GM12878 (cell line): ENCODE measurements around the gene HSPB7. TPM values are rescaled to one million over a fixed set of nuclear protein-coding genes. Genes with fewer than 3 reads are reported as not detected.

ENCODE experiments used
- ATAC-seq: fragments of 200-7000 bp; cut with Tn5 transposase; 3 replicates; pipeline ENCODE4 v1.9.1; 2020; ENCODE audit warnings: mild to moderate bottlenecking, moderate library complexity
- BruUV-seq: library from RNA; stranded (reverse); fragments of 400-500 nt; replicated peaks from 2 replicates; lab custom pipeline; 2021; lab: Mats Ljungman, UMichigan
- CTCF ChIA-PET: fragments of 300-600 bp; sonication (Branson Sonifier 250); formaldehyde crosslinking; extraction: SDS; loops from one replicate; lab custom pipeline; 2021; ENCODE audit warnings: inconsistent platforms; lab: Yijun Ruan, JAX
- POLR2A ChIA-PET: fragments of 350-600 bp; formaldehyde crosslinking; extraction: SDS; loops from one replicate; lab custom pipeline; 2021; ENCODE audit warnings: inconsistent platforms; lab: Charles Lee
- RAD21 ChIA-PET: fragments of 300-600 bp; sonication (Branson Sonifier 250); formaldehyde crosslinking; loops from one replicate; lab custom pipeline; 2023; ENCODE audit warnings: antibody characterized with exemption; ENCODE audit not compliant: unreplicated experiment; lab: Charles Lee
- SMC1A ChIA-PET: fragments of 300-600 bp; sonication (Branson Sonifier 250); formaldehyde crosslinking; loops from one replicate; lab custom pipeline; 2023; ENCODE audit not compliant: unreplicated experiment, uncharacterized antibody; lab: Charles Lee
- DNase-seq: peaks from one replicate; pipeline ENCODE4 v3.0.0-alpha.2; 2011; ENCODE audit warnings: low read depth, low spot score
- FAIRE-seq: peaks from 3 replicates; lab custom pipeline; 2011; peaks lifted over from hg19 to GRCh38; lab: Jason Lieb, UNC
- H2AFZ ChIP-seq: 2 replicates; pipeline ENCODE4 v1.6.0; 2011; ENCODE audit warnings: low read depth, low read length, control low read depth; ENCODE audit not compliant: control insufficient read depth
- H3K27ac ChIP-seq: 2 replicates; pipeline ENCODE4 v1.5.1; 2011; ENCODE audit warnings: control low read depth; ENCODE audit not compliant: control insufficient read depth, insufficient read depth
- H3K27me3 ChIP-seq, 2 experiments: replicated peaks in 1 of 2; 2 replicates each; pipeline versions ENCODE4 v1.6.0 to v1.6.1; 2011; ENCODE audit warnings: low read length in 1 of 2; ENCODE audit not compliant: control insufficient read depth in 2 of 2, insufficient read depth in 2 of 2
- H3K36me3 ChIP-seq, 2 experiments: 2 replicates each; pipeline ENCODE4 v1.5.1; 2011; ENCODE audit warnings: low read length in 1 of 2; ENCODE audit not compliant: control insufficient read depth in 2 of 2, insufficient read depth in 2 of 2
- H3K4me1 ChIP-seq: 2 replicates; pipeline ENCODE4 v1.6.1; 2011; ENCODE audit warnings: mild to moderate bottlenecking, low read length, moderate library complexity, mixed read lengths; ENCODE audit not compliant: control insufficient read depth, insufficient read depth
- H3K4me2 ChIP-seq: 2 replicates; pipeline ENCODE4 v1.6.0; 2011; ENCODE audit warnings: control low read depth; ENCODE audit not compliant: control insufficient read depth, insufficient read depth
- H3K4me3 ChIP-seq: fragments of 200-600 bp; sonication (generic); 2 replicates; pipeline ENCODE4 v1.5.1; 2016
- H3K79me2 ChIP-seq: 2 replicates; pipeline ENCODE4 v1.6.0; 2011; ENCODE audit warnings: low read length; ENCODE audit not compliant: control insufficient read depth, insufficient read depth
- H3K9ac ChIP-seq: 2 replicates; pipeline ENCODE4 v1.8.0; 2011; ENCODE audit warnings: low read length, control low read depth, mixed read lengths; ENCODE audit not compliant: control insufficient read depth, insufficient read depth
- H3K9me3 ChIP-seq: replicated peaks from 3 replicates; pipeline ENCODE4 v1.5.1; 2011; ENCODE audit warnings: mild to moderate bottlenecking, low read length; ENCODE audit not compliant: control insufficient read depth, insufficient read depth
- H4K20me1 ChIP-seq: 2 replicates; pipeline ENCODE4 v1.6.0; 2011; ENCODE audit not compliant: control insufficient read depth, insufficient read depth
- CBX5 ChIP-seq: sonication (generic); IDR thresholded peaks from 2 replicates; pipeline ENCODE4 v1.6.1; 2016; ENCODE audit warnings: low read depth, moderate library complexity, mild to moderate bottlenecking, inconsistent platforms
- FOXK2 ChIP-seq: fragments of 450-650 bp; IDR thresholded peaks from 2 replicates; pipeline ENCODE4 v1.6.1; 2017; ENCODE audit warnings: mild to moderate bottlenecking, moderate library complexity
- IKZF1 ChIP-seq: fragments of 450-650 bp; conservative IDR thresholded peaks from 2 replicates; pipeline ENCODE4 v1.6.1; 2017; ENCODE audit warnings: antibody characterized with exemption, mild to moderate bottlenecking
- IKZF2 ChIP-seq, 2 experiments: fragments of 450-650 bp; IDR thresholded peaks; 2 replicates each; pipeline ENCODE4 v1.6.1; 2017; ENCODE audit warnings: mild to moderate bottlenecking in 2 of 2, moderate library complexity in 2 of 2
- MAX ChIP-seq: IDR thresholded peaks from 2 replicates; pipeline ENCODE4 v1.6.1; 2012; ENCODE audit warnings: low read depth, low read length, improper control_type of control experiment
- NR2F1 ChIP-seq: fragments of 450-650 bp; conservative IDR thresholded peaks from 2 replicates; pipeline ENCODE4 v1.6.1; 2017; ENCODE audit warnings: mild to moderate bottlenecking
- NRF1 ChIP-seq: conservative IDR thresholded peaks from 2 replicates; pipeline ENCODE4 v1.6.1; 2011; ENCODE audit warnings: mild to moderate bottlenecking, low read depth, low read length, improper control_type of control experiment
- PBX3 ChIP-seq: IDR thresholded peaks from 2 replicates; pipeline ENCODE4 v1.6.1; 2011; ENCODE audit warnings: mild to moderate bottlenecking, low read depth, low read length, moderate library complexity; ENCODE audit not compliant: insufficient replicate concordance
- RAD21 ChIP-seq: IDR thresholded peaks from 2 replicates; pipeline ENCODE4 v1.6.1; 2011; ENCODE audit warnings: mild to moderate bottlenecking, low read depth, low read length, moderate library complexity; ENCODE audit not compliant: insufficient read depth
- RCOR1 ChIP-seq: conservative IDR thresholded peaks from 2 replicates; pipeline ENCODE4 v1.6.1; 2012; ENCODE audit warnings: low read depth, low read length, improper control_type of control experiment
- SMARCA5 ChIP-seq: fragments of 450-650 bp; IDR thresholded peaks from 2 replicates; pipeline ENCODE4 v1.6.1; 2017; ENCODE audit warnings: mild to moderate bottlenecking
- SREBF1 ChIP-seq: IDR thresholded peaks from 2 replicates; pipeline ENCODE4 v1.6.1; 2012; ENCODE audit warnings: mild to moderate bottlenecking, low read length
- SRF ChIP-seq, 2 experiments: IDR thresholded peaks; 2 replicates each; pipeline ENCODE4 v1.6.1; 2011; ENCODE audit warnings: low read depth in 2 of 2, low read length in 2 of 2, mild to moderate bottlenecking in 1 of 2, moderate library complexity in 1 of 2
- STAT3 ChIP-seq: IDR thresholded peaks from 2 replicates; pipeline ENCODE4 v1.6.1; 2011; ENCODE audit warnings: low read depth, low read length, improper control_type of control experiment
- ZBTB33 ChIP-seq: fragments of 450-650 bp; IDR thresholded peaks from 2 replicates; pipeline ENCODE4 v1.6.1; 2017; ENCODE audit warnings: mild to moderate bottlenecking
- ZZZ3 ChIP-seq: IDR thresholded peaks from 2 replicates; pipeline ENCODE4 v1.6.1; 2011; ENCODE audit warnings: low read depth; ENCODE audit not compliant: control insufficient read depth, insufficient read length
- WGBS: methylation state at CpG from one replicate; pipeline ENCODE4 v1.1.6; 2016; ENCODE audit warnings: low lambda C conversion rate; ENCODE audit not compliant: insufficient replicate concordance, insufficient coverage; ENCODE audit errors: missing lambda C conversion rate; 5-methylcytosine and 5-hydroxymethylcytosine counted together
- in situ Hi-C: fragments of 300-500 bp; cut with MboI; formaldehyde crosslinking; loops from 9 replicates; pipeline ENCODE4 v1.14.3; 2018; ENCODE audit warnings: mixed read lengths
- intact Hi-C: fragments of 100-400 bp; cut with micrococcal nuclease; formaldehyde crosslinking; loops from one replicate; pipeline ENCODE4 v1.14.2; 2022; ENCODE audit not compliant: unreplicated experiment
- polyA plus RNA-seq, 11 experiments: library from polyadenylated mRNA; depleted of rRNA in 4 of 11; unstranded in 6 of 11; stranded (reverse) in 5 of 11; fragments of >200 nt; fragmentation: Nextera tagmentation in 4 of 11; fragmentation: Illumina TruSeq in 1 of 11; extraction: Ambion mirVana in 4 of 11; extraction: Trizol in 1 of 11; gene quantifications; 1 replicate in 1 of 11; 2 replicates in 10 of 11; pipeline versions ENCODE4 v1.2.1 to v1.2.3, GENCODE V29; 2011 to 2016; ENCODE audit warnings: inconsistent platforms in 2 of 11, missing spikeins in 2 of 11, low read depth in 1 of 11
- total RNA-seq, 4 experiments: library from RNA; depleted of rRNA in 3 of 4; stranded (reverse); fragments of >200 nt in 3 of 4; fragmentation: Illumina TruSeq in 1 of 4; extraction: Trizol in 1 of 4; gene quantifications; 2 replicates each; pipeline versions ENCODE4 v1.2.1 to v1.2.3, GENCODE V29; 2013 to 2021
- TF ChIP-seq, protein P1 (sequence below): IDR thresholded peaks from 2 replicates; pipeline ENCODE4 v1.6.1; 2012; ENCODE audit warnings: improper control_type of control experiment, low read depth, low read length; ENCODE audit not compliant: insufficient replicate concordance

Gene HSPB7
- total and polyA plus RNA-seq, 10 of the 15 experiments (the other 5 are each of a cell fraction or from before 2014, with no cell fraction given) = 0.34 TPM; not detected in 9

GRCh38 chr1:16017076-16017460 is 775 bp downstream of the HSPB7 start:
- intact Hi-C loops (no loop called here), in situ Hi-C loops (no loop called here)
- DNase-seq = no peak
- Histone ChIP-seq H4K20me1 (no peaks in the 10 kb centered on the region), H3K4me2 (no peak overlapping the region), H3K79me2 (no peaks in the 10 kb centered on the region), H2AFZ (no peak overlapping the region), H3K27ac (no peak overlapping the region), H3K27me3 (peaks cover 0 to 2% of the 10 kb centered on the region in 2 experiments; a peak in 2 of 4 replicates), H3K4me1 (peaks cover 32% of the 10 kb centered on the region), H3K36me3 (no peaks in the 10 kb centered on the region), H3K9me3 (no peaks in the 10 kb centered on the region), H3K9ac (no peak overlapping the region), H3K4me3 (no peak overlapping the region)
- SMC1A ChIA-PET = no interaction called here
- RAD21 ChIA-PET = interaction anchor here (1.0 kb wide), 1 partner anchor 42 kb away, joined by 5 read pairs; no protein-coding TSS in a partner anchor
- WGBS = 58% methylated on average over 10 of the region's 10 CpGs
- no TSS peak for BruUV-seq
- no peak for ATAC-seq
- CTCF ChIA-PET = interaction anchor here (6.4 kb wide), 1 partner anchor 9 kb away, joined by 36 read pairs; no protein-coding TSS in a partner anchor
- TF ChIP-seq RCOR1 (no peak), STAT3 (no peak), IKZF1 (no peak), RAD21 (no peak), ZZZ3 (no peak), ZBTB33 (no peak), PBX3 (no peak), SRF (IDR thresholded peaks at IDR 0.05; ENCODE audit: low read depth in 2 of 2, low read length in 2 of 2) (no peak), NR2F1 (no peak), NRF1 (no peak), CBX5 (no peak), FOXK2 (no peak), IKZF2 (IDR thresholded peaks at IDR 0.05) (no peak), SMARCA5 (no peak), MAX (no peak), SREBF1 (no peak)
- TF ChIP-seq, protein P1, sequence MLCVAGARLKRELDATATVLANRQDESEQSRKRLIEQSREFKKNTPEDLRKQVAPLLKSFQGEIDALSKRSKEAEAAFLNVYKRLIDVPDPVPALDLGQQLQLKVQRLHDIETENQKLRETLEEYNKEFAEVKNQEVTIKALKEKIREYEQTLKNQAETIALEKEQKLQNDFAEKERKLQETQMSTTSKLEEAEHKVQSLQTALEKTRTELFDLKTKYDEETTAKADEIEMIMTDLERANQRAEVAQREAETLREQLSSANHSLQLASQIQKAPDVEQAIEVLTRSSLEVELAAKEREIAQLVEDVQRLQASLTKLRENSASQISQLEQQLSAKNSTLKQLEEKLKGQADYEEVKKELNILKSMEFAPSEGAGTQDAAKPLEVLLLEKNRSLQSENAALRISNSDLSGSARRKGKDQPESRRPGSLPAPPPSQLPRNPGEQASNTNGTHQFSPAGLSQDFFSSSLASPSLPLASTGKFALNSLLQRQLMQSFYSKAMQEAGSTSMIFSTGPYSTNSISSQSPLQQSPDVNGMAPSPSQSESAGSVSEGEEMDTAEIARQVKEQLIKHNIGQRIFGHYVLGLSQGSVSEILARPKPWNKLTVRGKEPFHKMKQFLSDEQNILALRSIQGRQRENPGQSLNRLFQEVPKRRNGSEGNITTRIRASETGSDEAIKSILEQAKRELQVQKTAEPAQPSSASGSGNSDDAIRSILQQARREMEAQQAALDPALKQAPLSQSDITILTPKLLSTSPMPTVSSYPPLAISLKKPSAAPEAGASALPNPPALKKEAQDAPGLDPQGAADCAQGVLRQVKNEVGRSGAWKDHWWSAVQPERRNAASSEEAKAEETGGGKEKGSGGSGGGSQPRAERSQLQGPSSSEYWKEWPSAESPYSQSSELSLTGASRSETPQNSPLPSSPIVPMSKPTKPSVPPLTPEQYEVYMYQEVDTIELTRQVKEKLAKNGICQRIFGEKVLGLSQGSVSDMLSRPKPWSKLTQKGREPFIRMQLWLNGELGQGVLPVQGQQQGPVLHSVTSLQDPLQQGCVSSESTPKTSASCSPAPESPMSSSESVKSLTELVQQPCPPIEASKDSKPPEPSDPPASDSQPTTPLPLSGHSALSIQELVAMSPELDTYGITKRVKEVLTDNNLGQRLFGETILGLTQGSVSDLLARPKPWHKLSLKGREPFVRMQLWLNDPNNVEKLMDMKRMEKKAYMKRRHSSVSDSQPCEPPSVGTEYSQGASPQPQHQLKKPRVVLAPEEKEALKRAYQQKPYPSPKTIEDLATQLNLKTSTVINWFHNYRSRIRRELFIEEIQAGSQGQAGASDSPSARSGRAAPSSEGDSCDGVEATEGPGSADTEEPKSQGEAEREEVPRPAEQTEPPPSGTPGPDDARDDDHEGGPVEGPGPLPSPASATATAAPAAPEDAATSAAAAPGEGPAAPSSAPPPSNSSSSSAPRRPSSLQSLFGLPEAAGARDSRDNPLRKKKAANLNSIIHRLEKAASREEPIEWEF = no peak
- POLR2A ChIA-PET = interaction anchor here (0.6 kb wide), 2 partner anchors 183 to 600 kb away, joined by 3 to 7 read pairs; no protein-coding TSS in a partner anchor
- FAIRE-seq = no peak
